ENCODE results near the gene SSPN.

The SSPN gene

DNA sequence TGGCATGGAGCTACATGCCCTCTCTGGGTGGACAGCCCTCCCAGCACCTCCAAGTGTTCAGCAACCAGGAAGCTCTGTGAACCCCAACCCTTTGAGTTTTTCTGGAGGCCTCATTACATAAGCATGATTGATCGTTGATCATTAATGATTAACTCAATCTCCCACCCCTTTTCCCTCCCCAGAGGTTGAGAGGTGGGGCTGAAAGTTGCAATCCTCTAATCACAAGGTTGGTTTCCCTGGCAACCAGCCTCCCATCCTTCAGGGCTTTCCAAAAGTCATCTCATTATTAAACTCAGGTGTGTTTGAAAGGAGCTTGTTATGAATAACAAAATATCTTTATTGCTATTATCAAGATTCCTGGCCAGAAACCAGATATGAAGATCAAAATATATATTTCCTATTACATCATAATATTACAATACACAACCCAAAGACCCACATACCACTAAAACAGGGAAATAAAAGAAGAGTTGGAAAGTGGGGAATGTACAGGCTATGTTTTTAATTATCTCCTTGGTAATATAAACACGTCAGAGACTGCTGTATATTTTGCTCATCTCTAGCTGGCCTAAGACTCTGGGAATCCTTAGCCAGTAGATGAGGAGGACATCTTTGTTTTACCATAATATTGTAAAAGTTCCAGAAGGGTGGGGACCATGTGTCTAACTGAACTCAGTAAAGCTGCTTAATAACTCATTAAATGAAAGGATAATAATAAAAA, 73.6 kb downstream of the SSPN start:
- peak; percentile 39 to 40 for DNase-seq

DNA sequence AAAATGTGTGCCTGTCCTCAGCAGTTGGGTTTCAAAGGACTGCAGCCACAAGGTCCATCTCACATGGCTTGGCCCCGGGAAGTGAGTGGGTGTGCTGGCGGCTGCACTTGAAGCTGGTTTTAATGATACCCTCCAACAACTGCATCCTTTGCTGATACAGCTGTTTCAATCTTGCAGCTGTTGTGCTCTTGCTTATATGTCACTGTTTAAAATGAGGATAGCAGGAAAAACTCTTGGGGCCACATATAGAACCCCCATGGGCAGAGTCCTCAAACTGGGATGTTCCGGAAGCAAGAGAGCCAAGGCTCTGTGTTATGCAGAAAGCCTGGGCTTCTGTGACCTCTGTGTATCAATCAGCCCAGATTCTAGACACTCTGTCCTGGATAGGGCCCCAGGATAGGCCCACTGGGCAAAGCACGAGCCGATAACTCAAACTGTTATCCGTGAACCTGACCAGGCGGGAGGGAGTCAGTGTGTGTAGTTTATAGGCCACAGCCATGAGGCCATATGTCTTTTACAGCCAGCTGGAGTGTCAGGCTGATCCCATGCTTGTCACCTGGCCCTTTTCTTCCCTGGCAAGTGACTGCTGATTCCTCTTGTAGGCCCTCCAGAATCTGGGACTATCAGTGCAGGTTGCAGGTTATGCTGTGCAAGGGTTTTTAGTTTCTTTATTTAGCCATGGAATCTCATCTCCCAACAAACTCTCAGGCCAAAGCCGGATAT, 74.3 kb downstream of the SSPN start:
- DNase-seq, result no peak

DNA sequence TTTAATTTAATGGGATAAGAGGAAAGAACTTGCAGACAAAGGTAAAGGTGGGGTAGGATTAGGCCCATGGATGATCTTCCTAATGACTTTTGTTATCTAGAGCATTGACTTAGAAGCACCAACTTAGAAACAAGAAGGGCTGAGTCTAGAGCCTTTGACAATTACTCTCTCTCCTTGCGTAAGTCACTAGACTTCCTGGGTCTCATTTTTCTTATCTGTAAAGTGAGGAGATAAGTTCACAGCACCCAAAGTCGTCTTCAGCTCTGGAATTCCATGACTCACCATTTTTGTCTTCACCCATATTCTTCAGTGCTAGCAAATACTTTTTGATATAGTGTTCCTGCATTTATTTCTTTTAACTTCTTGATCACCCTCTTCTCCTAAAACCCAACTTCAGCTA, 75.7 kb downstream of the SSPN start:
- no peak for DNase-seq

DNA sequence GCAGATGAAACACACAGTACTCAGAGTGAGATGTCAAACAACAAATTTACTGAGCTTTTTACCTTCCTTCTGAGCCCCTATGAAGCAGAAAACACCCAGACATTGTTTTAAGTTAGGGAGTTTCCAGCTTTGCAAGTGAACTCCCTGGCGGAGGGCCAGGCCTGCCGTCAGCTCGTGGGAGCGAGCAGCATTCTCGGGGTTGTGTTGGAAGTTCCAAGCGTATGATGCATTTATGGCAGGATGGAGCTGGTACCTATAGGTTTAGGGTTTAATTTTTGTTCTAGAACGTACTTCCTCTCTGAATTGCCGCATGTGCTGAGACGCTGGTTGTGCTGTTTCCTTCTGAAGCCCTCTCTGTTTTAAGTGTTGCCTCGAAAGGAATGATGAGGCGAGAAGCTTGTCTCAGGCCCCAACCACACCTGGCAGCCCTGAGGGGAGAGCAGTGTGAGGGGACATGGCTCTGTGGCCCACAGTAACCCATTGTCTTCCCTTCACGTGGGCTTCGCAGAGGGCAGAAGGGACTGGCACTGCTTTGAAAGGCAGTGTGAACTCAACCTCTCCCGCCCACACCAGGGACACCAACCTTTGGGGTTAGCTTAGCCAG, 76.6 kb downstream of the SSPN start:
- peak; percentile 92 to 94 for DNase-seq

DNA sequence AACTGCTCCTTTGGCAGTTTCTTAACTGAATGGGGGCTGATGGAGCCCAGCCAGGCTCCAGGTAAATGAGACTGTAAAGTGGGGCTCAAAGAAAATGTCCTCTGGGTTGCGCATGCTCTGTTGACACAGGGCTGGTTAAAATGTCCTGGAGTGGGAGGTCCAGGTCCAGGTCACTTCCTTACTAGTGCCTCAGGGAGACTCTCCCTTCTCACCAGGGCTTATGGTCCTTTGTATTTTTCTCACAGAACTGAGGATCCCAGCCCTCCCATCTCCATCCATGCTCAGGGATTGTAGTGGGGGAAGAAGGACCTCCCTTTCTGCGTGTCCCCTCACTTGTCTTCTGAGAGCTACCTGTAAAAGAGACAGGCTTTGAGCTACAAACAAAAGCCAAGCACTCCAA, 77.5 kb downstream of the SSPN start:
- DNase-seq, result no peak

DNA sequence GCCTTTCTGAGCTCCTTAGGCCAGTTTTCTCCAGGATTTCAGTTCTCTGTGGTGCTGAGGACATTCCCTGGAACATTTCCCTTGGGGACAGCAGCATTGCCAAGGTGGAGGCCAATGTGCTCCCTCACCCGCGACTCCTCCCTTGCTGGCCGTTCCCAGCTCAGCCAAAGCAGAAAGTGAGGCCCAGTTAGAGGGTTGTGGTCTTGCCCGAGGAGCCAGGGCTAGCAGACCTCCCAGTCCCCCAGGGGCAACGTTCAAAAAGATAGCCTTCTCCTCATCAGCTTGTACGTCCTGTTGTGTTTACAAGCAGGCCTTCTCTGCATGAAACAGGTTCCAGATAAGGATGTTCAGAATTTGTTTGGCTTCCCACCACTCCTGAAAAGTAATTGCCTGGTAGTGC, 78.4 kb downstream of the SSPN start:
- no peak for DNase-seq

DNA sequence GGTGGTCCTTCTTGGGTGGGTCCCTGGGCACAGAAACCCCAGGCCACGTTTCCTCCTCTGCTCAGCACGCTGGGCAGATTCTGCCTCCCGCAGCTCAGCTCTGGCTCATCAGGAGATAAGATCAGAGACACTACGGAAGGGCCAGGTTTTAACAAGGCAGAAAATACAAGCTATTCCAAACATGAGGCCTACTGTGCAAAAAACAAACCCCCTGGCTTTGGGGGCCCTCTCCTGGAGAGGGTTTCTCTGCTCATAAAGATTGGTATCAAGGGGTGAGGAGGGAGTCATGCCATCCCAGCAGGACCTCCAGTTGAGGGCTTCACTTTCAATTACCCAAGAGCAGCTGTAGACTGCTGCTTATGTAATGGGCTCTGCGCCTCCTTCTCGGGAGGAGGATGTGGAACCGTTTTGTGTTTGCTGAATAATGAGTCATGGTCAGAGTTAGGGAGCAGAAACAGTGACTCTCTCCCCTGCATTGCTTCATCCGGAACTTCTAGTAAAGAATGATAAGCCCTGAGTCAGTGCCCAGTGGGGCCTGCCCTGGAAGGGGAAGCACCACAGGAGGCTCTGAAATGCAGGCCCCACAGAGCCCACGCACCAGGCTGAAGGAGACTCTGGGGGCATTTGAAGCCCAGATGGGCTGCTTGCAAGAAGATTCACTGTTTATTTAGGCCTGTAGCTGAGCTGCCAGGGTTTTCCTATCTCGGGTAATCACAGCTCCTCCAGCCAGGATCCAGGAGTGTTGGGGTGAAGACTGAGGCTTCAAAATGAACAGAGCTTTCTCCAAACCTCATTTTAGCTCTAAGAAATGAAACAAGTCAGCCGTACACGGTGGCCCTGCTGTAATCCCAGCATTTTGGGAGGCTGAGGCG, 79.3 kb downstream of the SSPN start:
- DNase-seq, result peak; percentile 97 to 100

DNA sequence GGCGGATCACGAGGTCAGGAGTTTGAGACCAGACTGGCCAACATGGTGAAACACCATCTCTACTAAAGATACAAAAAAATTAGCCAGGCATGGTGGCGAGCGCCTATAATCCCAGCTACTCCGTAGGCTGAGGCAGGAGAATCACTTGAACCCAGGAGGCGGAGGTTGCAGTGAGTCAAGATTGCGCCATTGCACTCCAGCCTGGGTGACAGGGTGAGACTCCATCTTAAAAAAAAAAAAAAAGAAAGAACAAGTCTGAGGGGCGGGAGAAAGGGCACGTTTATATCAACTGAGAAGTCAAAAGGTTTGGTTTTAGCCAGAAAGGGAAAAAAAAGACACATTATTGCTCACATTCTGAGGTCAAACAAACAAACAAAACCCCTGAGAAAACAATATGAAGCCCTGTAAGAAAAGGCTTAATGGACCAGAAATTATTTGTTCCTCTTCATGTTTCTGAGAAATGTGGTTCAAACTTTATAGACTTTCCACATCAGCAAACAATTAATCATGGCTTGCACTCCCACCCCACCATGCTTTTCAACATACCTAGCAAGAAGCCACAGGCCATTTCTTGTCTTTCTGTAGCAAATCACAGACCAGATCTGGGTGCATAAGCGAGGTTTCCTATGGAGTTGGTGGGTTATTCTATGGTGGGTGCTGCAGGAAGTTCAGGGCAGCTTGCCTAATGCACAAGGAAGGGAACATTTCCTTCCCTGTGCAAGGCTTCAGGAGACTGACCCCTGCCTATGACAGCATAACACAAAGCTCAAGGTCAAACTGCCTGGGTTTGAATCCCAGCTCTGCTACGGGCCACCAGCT, 80.1 kb downstream of the SSPN start:
- peak; percentile 44 to 70 for DNase-seq

DNA sequence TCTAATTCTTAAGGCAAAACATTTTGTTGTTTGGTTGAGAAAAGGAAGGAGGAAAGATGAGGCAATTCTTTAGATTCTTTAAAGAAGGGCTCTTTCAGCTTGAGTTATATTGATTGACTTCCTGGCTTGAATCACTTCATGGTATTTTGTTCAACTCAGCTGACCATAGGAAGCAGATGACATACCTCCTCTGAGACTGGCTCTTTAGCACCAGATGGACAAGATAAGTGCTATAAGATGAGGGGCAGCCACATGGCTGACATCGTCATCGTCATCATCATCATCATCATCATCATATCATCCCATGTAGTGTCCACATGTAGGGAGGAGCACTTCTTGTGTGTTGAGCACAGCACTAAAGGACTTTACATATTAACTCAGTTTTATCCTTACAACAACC, 81.3 kb downstream of the SSPN start:
- DNase-seq, result peak in 1 of 2 donors; percentile 65

DNA sequence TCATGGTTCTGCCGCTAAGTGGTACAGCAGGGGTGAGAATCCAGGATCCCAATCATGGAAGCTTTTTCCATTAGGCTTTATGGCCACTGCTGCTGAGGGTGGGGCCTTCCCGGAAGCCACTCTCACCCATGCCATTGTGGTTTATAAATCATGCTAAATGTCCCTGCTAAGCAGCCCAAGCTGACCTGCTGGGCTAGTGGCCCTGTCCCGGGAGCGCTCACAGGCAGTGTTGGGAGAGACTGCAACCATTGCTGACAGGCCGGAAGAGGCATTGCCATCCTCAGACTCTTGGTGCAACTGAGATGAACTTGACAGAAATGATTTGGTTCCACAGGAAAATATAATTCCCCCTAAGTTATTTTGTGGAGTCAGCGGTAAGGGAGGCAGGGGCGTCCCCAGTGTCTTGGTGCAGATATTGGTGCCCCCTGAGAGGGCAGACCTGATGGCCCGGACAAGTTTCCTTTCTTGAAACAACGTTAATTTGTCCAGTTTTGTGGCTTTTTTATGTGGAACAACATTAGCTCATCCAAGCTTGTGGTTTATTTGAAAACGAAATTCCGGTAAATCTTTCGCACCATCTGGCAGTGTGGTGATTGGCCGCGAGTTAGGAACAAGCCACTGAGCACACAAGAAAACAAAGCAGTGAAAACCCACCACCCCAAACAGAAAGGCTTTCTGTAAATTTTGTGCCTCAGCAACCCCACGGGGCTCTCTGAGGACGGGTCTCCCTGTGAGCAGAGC, 82.3 kb downstream of the SSPN start:
- DNase-seq, result peak; percentile 49 to 68

DNA sequence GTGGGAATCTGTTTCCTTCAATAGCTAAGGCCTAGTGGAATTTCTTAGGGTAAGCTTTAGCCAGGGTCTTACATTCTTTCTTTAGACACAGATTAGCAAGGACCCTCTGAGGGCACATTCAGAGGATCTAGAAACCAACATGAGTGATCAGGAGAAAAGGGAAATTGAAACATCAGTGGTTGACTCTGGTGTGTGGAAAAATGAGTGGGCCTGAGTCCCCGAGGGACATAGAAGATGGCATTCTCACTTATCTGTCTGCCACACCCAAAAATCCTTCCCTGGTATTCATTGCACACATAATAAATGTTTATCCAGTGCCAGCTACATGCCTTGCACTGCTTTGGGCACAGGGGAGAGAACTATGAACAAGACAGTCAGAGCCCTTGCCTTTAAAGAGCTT, 82.9 kb downstream of the SSPN start:
- DNase-seq, result peak; percentile 48 to 65

DNA sequence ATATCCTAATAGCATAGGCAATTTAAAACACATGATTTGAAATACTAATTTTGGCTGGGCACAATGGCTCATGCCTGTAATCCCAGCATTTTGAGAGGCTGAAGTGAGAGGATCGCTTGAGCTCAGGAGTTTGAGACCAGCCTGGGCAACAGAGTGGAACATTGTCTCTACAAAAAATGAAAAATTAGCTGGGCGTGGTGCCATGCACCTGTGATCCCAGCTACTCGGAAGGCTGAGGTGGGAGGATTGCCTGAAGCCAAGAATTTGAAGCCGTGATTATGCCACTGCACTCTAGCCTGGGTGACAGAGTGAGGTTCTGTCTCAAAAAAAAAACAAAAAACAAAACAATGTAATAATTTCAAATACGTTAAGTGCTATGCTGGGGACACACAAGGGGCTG, 83.3 kb downstream of the SSPN start:
- DNase-seq, result no peak

DNA sequence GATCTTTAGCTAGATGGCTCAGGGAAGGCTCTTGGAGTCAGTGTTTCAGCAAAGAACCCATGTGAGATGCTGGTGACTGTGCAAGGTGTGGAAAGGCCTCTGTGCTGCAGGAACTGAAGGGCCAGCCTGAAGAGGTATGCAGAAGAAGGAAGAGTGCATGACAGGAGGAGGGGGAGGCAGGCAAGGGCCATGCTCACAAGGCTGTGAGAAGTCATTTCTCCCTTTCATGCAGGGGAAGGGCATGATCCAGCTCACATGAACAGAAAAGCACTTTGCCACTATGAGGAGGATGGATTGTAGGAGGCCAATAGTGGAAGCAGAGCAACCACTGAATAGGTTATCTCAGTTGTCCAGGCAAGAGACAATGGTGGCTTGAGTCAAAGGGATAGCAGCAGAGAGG, 83.7 kb downstream of the SSPN start:
- peak in 1 of 2 donors; percentile 78 for DNase-seq

DNA sequence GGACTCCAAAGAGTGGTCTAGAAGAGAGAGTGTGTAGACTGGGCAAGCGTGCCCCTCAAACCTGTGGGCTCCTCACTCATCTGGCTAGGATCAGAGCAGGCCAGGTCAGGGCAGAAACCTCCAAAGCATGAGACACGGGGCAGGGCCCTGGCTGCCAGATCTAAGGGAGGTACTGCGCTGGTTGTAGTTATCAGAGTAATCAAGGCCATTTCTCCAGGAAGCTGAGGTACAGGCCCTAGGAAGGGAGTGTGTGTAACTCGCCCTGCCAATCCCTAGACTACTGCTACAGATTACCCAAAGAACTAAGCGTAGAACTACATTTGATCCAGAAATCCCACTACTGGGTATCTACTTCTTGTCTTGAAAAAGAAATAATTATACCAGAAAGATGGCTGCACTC, 84.5 kb downstream of the SSPN start:
- no peak for DNase-seq

DNA sequence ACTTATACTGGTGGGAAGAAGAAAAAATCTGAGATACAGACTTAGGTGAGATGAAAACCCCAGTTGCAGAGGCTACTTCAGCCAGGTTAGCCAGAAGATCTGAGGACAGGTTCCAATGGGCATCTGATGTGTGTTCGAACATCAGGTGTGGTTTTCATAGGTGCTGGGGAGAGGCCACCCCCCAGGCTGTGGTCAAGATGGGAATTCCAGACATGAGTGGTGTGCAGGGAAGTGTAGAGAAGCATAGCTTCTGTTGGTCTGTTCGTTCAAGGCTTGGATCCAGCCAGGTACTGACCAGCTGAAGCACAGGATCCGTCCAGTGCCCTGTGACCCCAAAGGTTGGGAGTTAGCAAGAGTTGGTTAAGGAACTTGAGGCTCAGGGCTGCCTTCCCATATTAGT, 85.5 kb downstream of the SSPN start:
- no peak for DNase-seq

DNA sequence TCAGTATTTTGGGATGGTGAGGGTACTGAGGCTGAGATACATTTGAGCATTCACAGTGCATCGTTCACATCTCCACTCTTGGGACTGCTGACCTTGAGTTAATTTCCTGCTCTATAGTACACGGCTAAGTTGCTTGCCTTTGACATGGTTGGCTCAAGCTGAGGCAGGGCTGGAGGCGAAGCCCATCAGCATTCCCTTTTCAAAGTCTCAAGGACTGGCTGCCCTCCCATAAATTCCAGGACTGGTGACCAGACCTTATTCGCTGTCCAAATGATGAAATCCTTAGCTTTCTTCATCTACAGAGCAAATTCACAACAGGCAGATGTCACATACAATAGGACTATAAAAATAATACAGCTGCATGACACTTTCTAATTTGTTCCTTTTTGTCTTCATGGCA, 85.9 kb downstream of the SSPN start:
- DNase-seq, result no peak

DNA sequence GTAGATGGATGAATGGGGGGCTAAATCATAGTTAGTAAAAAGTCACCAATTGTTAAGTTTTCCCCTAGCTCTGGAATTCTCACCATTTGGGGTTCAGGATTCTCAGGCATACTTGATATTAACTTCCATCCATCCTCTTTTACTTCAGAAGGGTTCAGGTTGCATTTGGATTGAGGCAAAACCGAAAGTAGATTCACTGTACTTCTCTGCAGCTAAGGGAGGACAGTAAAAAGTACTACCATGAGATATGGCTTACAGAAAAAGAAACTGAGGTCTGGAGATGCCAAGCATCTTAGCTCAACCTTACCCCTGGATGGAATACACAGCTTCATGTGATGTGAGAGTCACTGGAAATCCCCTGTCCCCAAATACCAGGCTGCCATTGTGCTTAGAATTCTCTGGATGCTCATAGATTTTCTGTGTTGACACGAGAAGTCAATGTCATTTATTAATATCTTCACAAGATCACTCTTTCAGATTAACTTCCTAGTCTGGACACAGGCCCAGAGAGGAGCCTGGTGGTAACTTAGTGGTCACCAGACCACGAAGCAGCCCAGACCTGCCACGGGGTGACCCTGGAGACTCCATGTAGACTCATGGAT, 87.1 kb downstream of the SSPN start:
- DNase-seq, result peak in 1 of 2 donors; percentile 40

DNA sequence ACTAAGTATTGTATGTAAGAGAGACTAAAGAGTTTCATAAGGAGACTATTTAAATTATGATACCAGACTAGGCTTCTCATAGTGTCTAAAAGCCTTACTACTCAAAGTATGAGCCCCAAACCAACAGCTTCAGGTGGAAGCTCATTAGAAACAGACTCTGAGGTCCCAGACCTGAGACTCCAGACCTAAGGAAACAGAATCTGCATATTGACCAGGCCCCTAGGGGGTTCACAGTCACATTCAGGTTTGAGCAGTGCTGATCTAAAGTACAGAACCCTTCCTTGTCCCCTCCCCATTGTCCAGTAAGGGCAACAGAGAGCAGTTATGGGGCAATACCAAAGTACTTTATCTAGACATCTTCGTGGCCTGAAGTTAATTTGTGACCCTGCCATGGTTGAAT, 87.7 kb downstream of the SSPN start:
- DNase-seq, result no peak

DNA sequence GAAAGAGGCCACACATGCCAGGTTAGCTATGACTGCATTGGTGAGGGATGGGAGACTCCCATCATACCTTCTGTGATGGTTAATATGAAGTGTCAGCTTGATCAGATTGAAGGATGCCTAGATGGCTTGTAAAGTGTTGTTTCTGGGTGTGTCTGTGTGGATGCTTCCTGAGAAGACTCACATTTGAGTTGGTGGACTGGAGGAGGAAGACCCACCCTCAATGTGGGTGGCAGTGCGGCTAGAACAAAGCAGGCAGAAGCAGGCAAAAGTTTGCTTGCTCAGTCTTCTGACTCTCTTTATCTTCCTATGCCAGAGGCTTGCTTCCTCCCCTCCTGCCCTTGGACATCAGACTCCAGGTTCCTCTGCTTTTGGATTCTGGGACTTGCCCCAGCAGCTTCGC, 88.2 kb downstream of the SSPN start:
- DNase-seq, result no peak

DNA sequence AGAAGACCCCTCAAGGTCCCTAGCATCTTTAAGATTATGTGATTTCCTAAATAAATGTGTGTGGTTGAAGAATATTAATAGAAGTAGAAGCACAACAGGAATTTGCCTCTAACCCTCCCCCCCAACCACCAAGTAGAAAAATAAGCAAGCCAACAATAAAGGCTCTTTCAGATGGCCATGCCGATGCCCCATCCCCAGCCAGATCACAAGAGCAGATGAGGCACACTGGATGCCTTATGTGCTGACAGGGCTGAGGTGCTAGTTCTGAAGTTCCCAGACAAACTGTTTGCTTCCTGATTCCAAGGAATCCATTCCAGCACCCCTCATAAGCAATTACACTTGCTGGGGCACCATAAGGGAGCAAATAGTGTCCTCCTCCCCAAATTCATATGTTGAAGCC, 90.0 kb downstream of the SSPN start:
- no peak for DNase-seq

DNA sequence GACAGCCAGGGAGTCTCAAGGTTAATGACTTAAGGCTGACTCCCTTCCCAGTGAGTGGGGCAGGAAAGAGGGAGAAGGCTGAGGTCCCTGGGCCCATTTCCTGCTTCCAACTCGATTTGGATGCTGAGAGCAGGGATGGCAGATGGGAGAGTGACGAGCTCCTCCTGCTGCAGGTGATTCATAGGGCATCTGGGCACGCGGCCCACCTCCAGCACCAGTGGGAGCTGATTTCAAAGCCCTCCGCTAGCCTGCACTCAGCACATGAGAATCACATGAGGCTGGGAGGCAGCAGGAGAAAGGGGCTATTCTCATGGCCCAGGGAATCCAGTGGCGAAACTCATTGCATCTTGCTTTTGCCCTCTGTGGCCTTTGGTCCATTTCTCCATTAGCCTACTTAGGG, 90.8 kb downstream of the SSPN start:
- DNase-seq, result no peak
